ENCODE data around the gene CCSER1.

- TF ChIP-seq EZH2phosphoT487 (IDR thresholded peaks at IDR 0.05; ENCODE audit: insufficient read depth, low read depth) (no peak), EZH2 (IDR thresholded peaks at IDR 0.05; ENCODE audit: insufficient read depth, poor library complexity, severe bottlenecking) (no peak)
Measured at GRCh38 chr4:90274175-90274574, 147.0 kb downstream of the CCSER1 start.

Data from GM23248 (cell line).